Measurements from ENCODE around the gene VSTM4.

GRCh38 chr10:49143249-49143648 lies 27.9 kb upstream of the VSTM4 start:
- TF ChIP-seq EZH2phosphoT487 (IDR thresholded peaks at IDR 0.05; ENCODE audit: borderline replicate concordance, low read length) (no peak), CTCF (IDR thresholded peaks at IDR 0.05; ENCODE audit: low read depth, low read length, poor library complexity, severe bottlenecking) (no peak)

Measured in DOHH2 (cell line).